Vagina (tissue), 2 donors: ENCODE measurements around the gene ACLY. TPM values are rescaled to one million over a fixed set of nuclear protein-coding genes. Genes with fewer than 3 reads are reported as not detected.

Experiments used
- DNase-seq, 2 donors: peaks; one replicate each; pipeline ENCODE4 v3.0.0-alpha.2; 2017; ENCODE audit errors: extremely low spot score in 2 of 2
- H3K27ac ChIP-seq: fragments of 200-600 bp; sonication (generic); one replicate; pipeline ENCODE4 v1.5.1; 2019
- H3K27me3 ChIP-seq: fragments of 200-600 bp; sonication (generic); one replicate; pipeline ENCODE4 v1.5.1; 2019
- H3K36me3 ChIP-seq, 2 donors: fragments of 200-600 bp; sonication (generic); one replicate each; pipeline ENCODE4 v1.5.1; 2017 to 2019
- H3K4me1 ChIP-seq: fragments of 200-600 bp; sonication (generic); one replicate; pipeline ENCODE4 v1.5.1; 2019
- H3K4me3 ChIP-seq, 2 donors: fragments of 200-600 bp; sonication (generic); 1 replicate in 1 of 2; 2 replicates in 1 of 2; pipeline ENCODE4 v1.5.1; 2016 to 2019
- H3K9me3 ChIP-seq: fragments of 200-600 bp; sonication (generic); one replicate; pipeline ENCODE4 v1.5.1; 2019
- POLR2A ChIP-seq, 2 donors: fragments of 450-650 bp; IDR thresholded peaks; one replicate each; pipeline ENCODE4 v1.6.1; 2017; ENCODE audit warnings: antibody characterized with exemption in 2 of 2, mild to moderate bottlenecking in 2 of 2, moderate library complexity in 2 of 2
- POLR2AphosphoS5 ChIP-seq, 2 donors: sonication (generic); formaldehyde crosslinking; IDR thresholded peaks; one replicate each; pipeline ENCODE4 v1.9.0; 2017; ENCODE audit warnings: antibody characterized with exemption in 2 of 2, mild to moderate bottlenecking in 2 of 2, low read depth in 1 of 2; ENCODE audit not compliant: insufficient read depth in 1 of 2
- intact Hi-C: fragments of 100-400 bp; cut with DNase I; formaldehyde crosslinking; loops from one replicate; pipeline ENCODE4 v1.15.1; 2023
- total RNA-seq: library from RNA; depleted of rRNA; stranded (reverse); fragments of >200 nt; gene quantifications from one replicate; pipeline ENCODE4 v1.2.3, GENCODE V29; 2016
- TF ChIP-seq, protein P1 (sequence below), 3 experiments: fragments of 450-650 bp in 2 of 3; fragments of 200-600 bp in 1 of 3; sonication (generic) in 1 of 3; IDR thresholded peaks; one replicate each; pipeline ENCODE4 v1.5.1; 2017 to 2019; ENCODE audit warnings: antibody characterized with exemption in 3 of 3, mild to moderate bottlenecking in 2 of 3, moderate library complexity in 2 of 3

ACLY gene
- total RNA-seq, 1 donor from 2014 or later: 74.9 TPM

DNA sequence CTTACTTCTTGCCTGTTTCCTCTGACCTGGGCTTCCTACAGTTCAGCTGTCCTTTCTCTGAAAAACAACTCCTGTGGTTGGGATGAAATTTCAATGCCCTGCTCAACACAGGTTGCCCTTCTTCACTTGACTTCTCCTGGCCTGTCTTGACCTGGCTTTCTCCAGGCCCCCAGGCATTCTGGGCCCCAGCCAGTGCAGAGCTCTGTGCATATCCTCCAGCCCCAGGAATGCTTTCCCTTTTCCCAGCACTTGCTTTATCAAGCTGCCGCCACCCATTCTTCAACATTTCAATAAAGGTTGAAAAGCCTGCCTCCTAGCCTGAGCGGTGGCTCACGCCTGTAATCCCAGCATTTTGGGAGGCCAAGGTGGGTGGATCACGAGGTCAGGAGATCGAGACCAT, 22.4 kb upstream of the ACLY start:
- TF ChIP-seq, protein P1, sequence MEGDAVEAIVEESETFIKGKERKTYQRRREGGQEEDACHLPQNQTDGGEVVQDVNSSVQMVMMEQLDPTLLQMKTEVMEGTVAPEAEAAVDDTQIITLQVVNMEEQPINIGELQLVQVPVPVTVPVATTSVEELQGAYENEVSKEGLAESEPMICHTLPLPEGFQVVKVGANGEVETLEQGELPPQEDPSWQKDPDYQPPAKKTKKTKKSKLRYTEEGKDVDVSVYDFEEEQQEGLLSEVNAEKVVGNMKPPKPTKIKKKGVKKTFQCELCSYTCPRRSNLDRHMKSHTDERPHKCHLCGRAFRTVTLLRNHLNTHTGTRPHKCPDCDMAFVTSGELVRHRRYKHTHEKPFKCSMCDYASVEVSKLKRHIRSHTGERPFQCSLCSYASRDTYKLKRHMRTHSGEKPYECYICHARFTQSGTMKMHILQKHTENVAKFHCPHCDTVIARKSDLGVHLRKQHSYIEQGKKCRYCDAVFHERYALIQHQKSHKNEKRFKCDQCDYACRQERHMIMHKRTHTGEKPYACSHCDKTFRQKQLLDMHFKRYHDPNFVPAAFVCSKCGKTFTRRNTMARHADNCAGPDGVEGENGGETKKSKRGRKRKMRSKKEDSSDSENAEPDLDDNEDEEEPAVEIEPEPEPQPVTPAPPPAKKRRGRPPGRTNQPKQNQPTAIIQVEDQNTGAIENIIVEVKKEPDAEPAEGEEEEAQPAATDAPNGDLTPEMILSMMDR (IDR thresholded peaks at IDR 0.05): no peak
- TF ChIP-seq POLR2AphosphoS5 (IDR thresholded peaks at IDR 0.05; ENCODE audit: insufficient read depth in 1 of 2, low read depth in 1 of 2): no peak
- TF ChIP-seq POLR2A (IDR thresholded peaks at IDR 0.05): no peak
- DNase-seq: no peak
- no peaks in the 10 kb centered on the region for H3K9me3 ChIP-seq
- no peak overlapping the region for H3K4me3 ChIP-seq
- H3K4me1 ChIP-seq: no peaks in the 10 kb centered on the region
- H3K36me3 ChIP-seq: no peaks in the 10 kb centered on the region
- H3K27me3 ChIP-seq: no peaks in the 10 kb centered on the region
- H3K27ac ChIP-seq: no peak overlapping the region
- intact Hi-C loops: no loop called here

- Histone ChIP-seq H3K36me3 (no peaks in the 10 kb centered on the region), H3K27ac (no peak overlapping the region), H3K4me1 (no peaks in the 10 kb centered on the region), H3K27me3 (no peaks in the 10 kb centered on the region), H3K4me3 (no peak overlapping the region), H3K9me3 (no peaks in the 10 kb centered on the region)
- TF ChIP-seq, protein P1 (IDR thresholded peaks at IDR 0.05): no peak
- TF ChIP-seq POLR2A (IDR thresholded peaks at IDR 0.05) (no peak), POLR2AphosphoS5 (IDR thresholded peaks at IDR 0.05; ENCODE audit: insufficient read depth in 1 of 2, low read depth in 1 of 2) (no peak)
- DNase-seq: no peak
- intact Hi-C loops: no loop called here
These were observed 20.9 kb upstream of the ACLY start for GRCh38 chr17:41939693-41940090.

DNA sequence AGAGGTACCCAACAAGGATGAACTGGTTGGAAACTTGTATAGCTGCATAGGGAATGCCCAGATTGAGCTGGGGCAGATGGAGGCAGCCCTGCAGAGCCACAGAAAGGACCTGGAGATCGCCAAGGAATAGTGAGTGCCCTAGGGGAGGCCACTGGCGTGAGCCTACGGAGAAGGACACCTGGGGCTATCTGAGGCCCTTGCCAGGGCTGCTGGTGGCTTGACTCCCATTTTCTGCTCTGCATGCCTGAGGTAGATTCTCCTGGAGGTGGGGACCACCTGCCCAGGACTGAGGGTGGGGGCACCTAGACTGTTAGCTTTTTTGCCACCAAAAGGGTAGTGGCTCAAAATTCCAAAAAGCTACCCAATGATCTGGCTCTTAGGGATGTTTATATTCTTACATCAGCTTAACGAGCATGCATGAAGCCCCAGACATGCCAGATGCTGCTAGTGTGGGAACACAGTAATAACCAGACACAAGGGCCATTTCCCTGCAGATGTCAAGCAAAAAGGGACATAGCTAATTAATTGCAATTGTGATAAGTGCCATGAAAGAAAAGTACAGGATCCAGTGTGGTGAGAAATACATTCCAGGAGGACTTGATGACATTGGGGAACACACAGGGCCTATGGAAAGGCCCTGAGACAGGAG, 20.4 kb upstream of the ACLY start:
- Histone ChIP-seq H3K27ac (no peak overlapping the region), H3K9me3 (no peaks in the 10 kb centered on the region), H3K4me1 (no peaks in the 10 kb centered on the region), H3K27me3 (no peaks in the 10 kb centered on the region), H3K4me3 (no peak overlapping the region), H3K36me3 (no peaks in the 10 kb centered on the region)
- DNase-seq: no peak
- TF ChIP-seq POLR2AphosphoS5 (IDR thresholded peaks at IDR 0.05; ENCODE audit: insufficient read depth in 1 of 2, low read depth in 1 of 2) (no peak), POLR2A (IDR thresholded peaks at IDR 0.05) (no peak)
- TF ChIP-seq, protein P1 (IDR thresholded peaks at IDR 0.05): no peak
- intact Hi-C loops: no loop called here

DNA sequence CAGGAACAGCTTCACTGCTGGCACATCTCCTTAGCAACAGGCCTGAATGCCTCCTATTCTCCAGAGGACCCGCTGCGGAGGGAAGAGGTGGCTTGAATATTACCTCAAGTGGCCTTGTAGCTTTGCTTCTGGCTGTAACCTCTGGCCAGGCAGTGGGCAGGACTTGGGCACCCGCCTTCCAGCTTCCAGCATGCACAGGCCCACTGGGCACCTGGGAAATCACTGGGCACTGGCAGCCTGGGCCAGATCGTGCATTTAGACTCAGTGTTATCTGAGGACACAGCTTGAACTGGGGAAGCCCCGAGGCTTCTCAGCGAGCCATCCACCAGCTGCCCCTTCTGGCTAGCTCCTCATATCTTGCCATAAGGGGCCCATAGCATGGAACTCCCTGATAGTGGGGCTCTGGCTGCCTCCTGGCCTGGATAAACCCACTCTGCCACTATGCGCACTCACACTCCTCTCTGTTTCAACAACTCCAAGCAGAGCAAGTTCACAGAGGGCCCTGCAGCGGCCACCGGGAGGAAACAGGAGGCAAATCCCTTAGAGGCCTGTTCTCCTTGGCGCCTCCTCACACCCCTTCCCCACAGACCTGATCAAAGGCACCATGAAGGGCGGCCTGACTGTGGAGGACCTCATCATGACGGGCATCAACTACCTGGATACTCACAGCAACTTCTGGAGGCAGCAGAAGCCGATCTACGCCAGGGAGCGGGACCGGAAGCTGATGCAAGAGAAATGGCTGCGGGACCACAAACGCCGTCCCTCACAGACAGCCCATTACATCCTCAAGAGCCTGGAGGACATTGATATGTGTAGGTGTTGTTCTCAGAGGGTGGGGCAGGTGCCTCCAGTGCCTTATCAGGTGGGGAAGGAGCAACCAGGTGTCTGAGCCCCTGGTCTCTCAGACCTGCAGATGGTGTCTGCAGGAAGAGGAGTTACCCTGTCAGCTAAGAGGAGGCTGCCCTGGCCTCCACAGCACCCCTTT, 19.5 kb upstream of the ACLY start:
- Histone ChIP-seq H3K27ac (no peak overlapping the region), H3K36me3 (no peaks in the 10 kb centered on the region), H3K4me3 (no peak overlapping the region), H3K4me1 (no peaks in the 10 kb centered on the region), H3K9me3 (no peaks in the 10 kb centered on the region), H3K27me3 (no peaks in the 10 kb centered on the region)
- TF ChIP-seq, protein P1 (IDR thresholded peaks at IDR 0.05): no peak
- TF ChIP-seq POLR2AphosphoS5 (IDR thresholded peaks at IDR 0.05; ENCODE audit: insufficient read depth in 1 of 2, low read depth in 1 of 2) (no peak), POLR2A (IDR thresholded peaks at IDR 0.05) (no peak)
- no peak for DNase-seq
- intact Hi-C loops: no loop called here
